ENCODE results near the gene DDN.

Gene DDN

DNA sequence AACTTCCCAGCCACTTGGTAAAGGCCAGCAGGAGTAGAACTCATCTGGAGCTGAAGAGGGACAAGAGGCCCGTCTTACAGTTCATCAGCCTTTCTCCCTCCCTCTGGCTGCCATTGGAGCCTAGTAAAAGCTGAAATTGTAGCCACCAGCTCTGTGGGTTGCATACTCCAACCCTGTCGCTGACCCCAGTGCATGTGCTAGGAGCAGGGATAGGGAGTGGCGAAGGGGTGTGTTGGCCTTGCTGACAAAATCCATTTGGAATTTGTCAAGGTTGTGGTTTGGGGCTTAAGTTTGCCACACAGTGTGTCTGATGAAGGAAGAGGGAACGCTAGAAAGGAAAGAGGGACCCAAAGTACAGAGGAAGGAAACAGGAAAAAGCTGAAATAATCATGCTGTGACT, 37.8 kb downstream of the DDN start:
- no peak for DNase-seq

- no peak for DNase-seq
Observed at GRCh38 chr12:48960834-48961233, 38.3 kb downstream of the DDN start.

DNA sequence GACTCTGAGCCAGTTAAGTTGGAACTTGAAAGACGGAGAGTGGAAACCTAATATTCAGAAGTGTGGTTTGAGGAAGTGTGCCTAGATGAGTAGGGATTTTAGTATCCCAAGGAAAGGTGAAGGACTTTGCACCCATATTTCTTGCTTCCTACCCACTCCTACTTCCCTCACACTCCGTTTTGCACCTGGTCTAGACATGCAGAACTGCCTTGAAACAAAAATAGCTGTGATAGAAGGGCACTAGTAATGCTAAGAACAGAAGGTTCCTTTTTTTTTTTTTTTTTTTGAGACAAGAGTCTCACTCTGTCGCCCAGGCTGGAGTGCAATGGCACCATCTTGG, 41.2 kb downstream of the DDN start:
- DNase-seq, result no peak

GRCh38 chr12:48957141-48958048, 41.8 kb downstream of the DDN start, which contains the start of gene ARF3:
Gene ARF3 (minus strand): TSS chr12:48957487. CDS start chr12:48941095, 16,392 bp downstream.
- peak; percentile 95 for DNase-seq

- no peak for DNase-seq
Observed at GRCh38 chr12:48956279-48957140, 42.7 kb downstream of the DDN start.

- no peak for DNase-seq
Observed at GRCh38 chr12:48954841-48955501, 44.2 kb downstream of the DDN start.

DNA sequence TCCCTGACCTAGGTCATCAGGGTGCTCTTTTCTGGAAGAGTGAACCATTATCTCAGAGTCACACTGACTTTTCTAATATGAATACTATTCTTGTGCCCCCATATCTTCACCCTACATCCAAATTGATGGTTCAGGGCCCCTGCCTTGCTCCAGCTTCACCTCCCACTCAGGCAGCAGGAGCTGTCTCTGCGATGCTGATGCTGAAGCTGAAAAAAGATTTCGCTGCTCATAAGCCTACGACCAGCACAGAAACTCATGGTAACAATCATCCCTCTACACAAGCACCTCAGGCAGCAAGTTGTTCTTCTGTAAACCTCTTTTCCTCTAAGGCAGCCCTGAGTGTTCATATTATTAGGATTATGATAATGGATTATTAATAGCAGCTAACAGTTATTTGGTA, 45.1 kb downstream of the DDN start:
- DNase-seq, result no peak

GRCh38 chr12:48952691-48953090, 46.5 kb downstream of the DDN start:
- DNase-seq, result no peak

GRCh38 chr12:48947727-48948126, 51.4 kb downstream of the DDN start:
- no peak for DNase-seq

DNA sequence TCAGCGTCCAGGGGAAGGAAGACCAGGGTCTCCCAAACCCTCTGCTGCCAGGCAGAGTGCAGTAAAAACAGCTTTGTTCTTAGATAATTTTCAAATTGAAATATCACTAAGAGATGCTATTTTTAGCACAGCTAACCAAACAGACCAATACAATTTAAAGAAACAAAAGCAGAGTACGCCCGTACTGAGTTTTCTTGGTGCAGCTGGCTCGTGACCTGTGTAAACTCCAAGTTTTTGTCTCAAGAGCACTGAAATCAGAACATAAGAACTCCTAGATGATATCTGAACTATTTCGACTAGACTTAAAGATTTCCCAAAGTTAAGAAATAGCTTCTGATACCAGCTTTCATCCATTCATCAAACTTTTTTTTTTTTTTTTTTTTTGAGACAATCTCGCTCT, 52.2 kb downstream of the DDN start:
- DNase-seq, result no peak

GRCh38 chr12:48946205-48946604, 53.0 kb downstream of the DDN start:
- no peak for DNase-seq

All from activated CD8-positive, alpha-beta memory T cell treated with anti-CD3 and anti-CD28 coated beads, Interleukin-2, amount 50 U/mL, for 4 hours (primary cell).